ENCODE measurements around the gene KCNQ1OT1. TPM values are rescaled to one million over a fixed set of nuclear protein-coding genes. Genes with fewer than 3 reads are reported as not detected.

Gene KCNQ1OT1
- polyA plus RNA-seq, 1 donor from 2014 or later: 0.09 TPM

- Mint-ChIP-seq H3K27me3 (no peaks in the 10 kb centered on the region), H3K4me1 (peaks cover 0 to 2% (median 0%) of the 10 kb centered on the region in 3 donors), H3K4me3 (no peak overlapping the region), H3K27ac (no peak overlapping the region), H3K9me3 (no peaks in the 10 kb centered on the region), H3K36me3 (no peaks in the 10 kb centered on the region)
Measured at GRCh38 chr11:2740275-2740940, 40.6 kb upstream of the KCNQ1OT1 start.

- Mint-ChIP-seq H3K4me1 (peaks cover 0 to 2% (median 0%) of the 10 kb centered on the region in 3 donors), H3K27me3 (no peaks in the 10 kb centered on the region), H3K36me3 (no peaks in the 10 kb centered on the region), H3K4me3 (no peak overlapping the region), H3K27ac (no peak overlapping the region), H3K9me3 (no peaks in the 10 kb centered on the region)
Measured at GRCh38 chr11:2739531-2740274, 39.9 kb upstream of the KCNQ1OT1 start.

- Mint-ChIP-seq H3K4me1 (peaks cover 0 to 2% (median 0%) of the 10 kb centered on the region in 3 donors), H3K4me3 (no peak overlapping the region), H3K9me3 (no peaks in the 10 kb centered on the region), H3K27ac (no peak overlapping the region), H3K27me3 (no peaks in the 10 kb centered on the region), H3K36me3 (no peaks in the 10 kb centered on the region)
Measured at GRCh38 chr11:2738551-2739431, 39.0 kb upstream of the KCNQ1OT1 start.

GRCh38 chr11:2737866-2738265, 38.1 kb upstream of the KCNQ1OT1 start:
- Mint-ChIP-seq H3K36me3 (peaks cover 2% of the 10 kb centered on the region), H3K27me3 (no peaks in the 10 kb centered on the region), H3K27ac (no peak overlapping the region), H3K9me3 (no peaks in the 10 kb centered on the region), H3K4me3 (no peak overlapping the region), H3K4me1 (peaks cover 0 to 2% (median 0%) of the 10 kb centered on the region in 3 donors)

GRCh38 chr11:2737226-2737590, 37.4 kb upstream of the KCNQ1OT1 start:
- no peaks in the 10 kb centered on the region for H3K27me3 Mint-ChIP-seq
- H3K27ac Mint-ChIP-seq: no peak overlapping the region
- H3K36me3 Mint-ChIP-seq: peaks cover 2% of the 10 kb centered on the region
- peaks cover 0 to 2% (median 0%) of the 10 kb centered on the region in 3 donors for H3K4me1 Mint-ChIP-seq
- H3K9me3 Mint-ChIP-seq: no peaks in the 10 kb centered on the region
- no peak overlapping the region for H3K4me3 Mint-ChIP-seq

GRCh38 chr11:2736577-2737225, 36.9 kb upstream of the KCNQ1OT1 start:
- Mint-ChIP-seq H3K4me3 (no peak overlapping the region), H3K27ac (no peak overlapping the region), H3K4me1 (peaks cover 0 to 2% (median 0%) of the 10 kb centered on the region in 3 donors)

GRCh38 chr11:2735053-2735589, 35.3 kb upstream of the KCNQ1OT1 start:
- H3K4me1 Mint-ChIP-seq: peaks cover 0 to 2% (median 0%) of the 10 kb centered on the region in 3 donors
- no peak overlapping the region for H3K4me3 Mint-ChIP-seq
- H3K36me3 Mint-ChIP-seq: peaks cover 2% of the 10 kb centered on the region
- H3K9me3 Mint-ChIP-seq: no peaks in the 10 kb centered on the region
- no peak overlapping the region for H3K27ac Mint-ChIP-seq
- no peaks in the 10 kb centered on the region for H3K27me3 Mint-ChIP-seq

More at GRCh38 chr11:2736577-2737225, 36.9 kb upstream of the KCNQ1OT1 start:
- Mint-ChIP-seq H3K9me3 (no peaks in the 10 kb centered on the region), H3K36me3 (peaks cover 2% of the 10 kb centered on the region), H3K27me3 (no peaks in the 10 kb centered on the region)

GRCh38 chr11:2734181-2735052, 34.6 kb upstream of the KCNQ1OT1 start:
- peaks cover 0 to 2% (median 0%) of the 10 kb centered on the region in 3 donors for H3K4me1 Mint-ChIP-seq
- peaks cover 5% of the 10 kb centered on the region for H3K36me3 Mint-ChIP-seq
- H3K9me3 Mint-ChIP-seq: no peaks in the 10 kb centered on the region
- no peaks in the 10 kb centered on the region for H3K27me3 Mint-ChIP-seq
- no peak overlapping the region for H3K4me3 Mint-ChIP-seq
- H3K27ac Mint-ChIP-seq: no peak overlapping the region

- peaks cover 0 to 4% (median 0%) of the 10 kb centered on the region in 3 donors for H3K4me1 Mint-ChIP-seq
- no peaks in the 10 kb centered on the region for H3K27me3 Mint-ChIP-seq
- H3K4me3 Mint-ChIP-seq: no peak overlapping the region
- peaks cover 5% of the 10 kb centered on the region for H3K36me3 Mint-ChIP-seq
- no peaks in the 10 kb centered on the region for H3K9me3 Mint-ChIP-seq
- peak overlapping the region in 1 of 3 donors; percentile 47 for H3K27ac Mint-ChIP-seq
Measured at GRCh38 chr11:2732940-2733628, 33.3 kb upstream of the KCNQ1OT1 start.

- H3K36me3 Mint-ChIP-seq: peaks cover 5% of the 10 kb centered on the region
- H3K27ac Mint-ChIP-seq: no peak overlapping the region
- no peaks in the 10 kb centered on the region for H3K27me3 Mint-ChIP-seq
- no peak overlapping the region for H3K4me3 Mint-ChIP-seq
- peaks cover 0 to 4% (median 0%) of the 10 kb centered on the region in 3 donors for H3K4me1 Mint-ChIP-seq
- H3K9me3 Mint-ChIP-seq: no peaks in the 10 kb centered on the region
Measured at GRCh38 chr11:2732261-2732939, 32.6 kb upstream of the KCNQ1OT1 start.

GRCh38 chr11:2731130-2732125, 31.6 kb upstream of the KCNQ1OT1 start:
- H3K27ac Mint-ChIP-seq: no peak overlapping the region
- H3K4me1 Mint-ChIP-seq: peaks cover 0 to 4% (median 0%) of the 10 kb centered on the region in 3 donors
- H3K36me3 Mint-ChIP-seq: peaks cover 5% of the 10 kb centered on the region
- no peak overlapping the region for H3K4me3 Mint-ChIP-seq
- no peaks in the 10 kb centered on the region for H3K9me3 Mint-ChIP-seq
- no peaks in the 10 kb centered on the region for H3K27me3 Mint-ChIP-seq
